Measurements from ENCODE around the gene SIGLEC5.

DNA sequence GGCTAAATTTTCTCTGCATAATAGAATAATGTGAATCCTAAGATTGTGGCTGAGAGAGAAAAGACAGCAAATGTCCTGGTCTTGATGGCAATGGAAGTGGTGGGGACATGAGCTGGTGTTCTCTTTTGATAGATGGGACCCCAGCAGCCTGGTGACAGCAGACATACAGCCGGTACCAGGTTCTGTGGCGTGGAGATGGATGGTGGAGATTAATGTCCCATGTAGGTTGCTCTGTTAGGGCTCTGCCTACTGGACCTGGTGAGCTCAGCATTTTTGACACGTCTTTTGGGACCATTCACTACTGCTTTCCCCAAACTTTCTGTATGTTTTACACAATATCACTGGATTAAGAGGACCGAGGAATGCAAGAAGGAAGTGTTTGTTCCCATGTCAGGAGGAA, 24.6 kb upstream of the SIGLEC5 start:
- no peak for TF ChIP-seq POLR2A (IDR thresholded peaks at IDR 0.05; ENCODE audit: low read depth, low read length)
- TF ChIP-seq TAF1 (IDR thresholded peaks at IDR 0.05; ENCODE audit: low read depth, low read length), result no peak
